Endothelial cell (in vitro differentiated cells): ENCODE data around the gene SMPDL3B. TPM values are rescaled to one million over a fixed set of nuclear protein-coding genes. Genes with fewer than 3 reads are reported as not detected.
A peak's percentile ranks its signal among the peaks of the same experiment; 100 is the strongest.

ENCODE experiments used
- DNase-seq: peaks from one replicate; pipeline ENCODE4 v3.0.0; 2021; ENCODE audit warnings: low spot score
- H3K27ac Mint-ChIP-seq: one replicate; pipeline ENCODE4 v1.8.0; 2021; ENCODE audit warnings: mixed read lengths, inconsistent platforms; ENCODE audit not compliant: unreplicated experiment
- H3K27me3 Mint-ChIP-seq: one replicate; pipeline ENCODE4 v1.8.0; 2021; ENCODE audit warnings: mild to moderate bottlenecking, moderate library complexity, mixed read lengths, inconsistent platforms; ENCODE audit not compliant: unreplicated experiment
- H3K36me3 Mint-ChIP-seq: one replicate; pipeline ENCODE4 v1.8.0; 2021; ENCODE audit warnings: mild to moderate bottlenecking, low read depth, mixed read lengths, inconsistent platforms; ENCODE audit not compliant: unreplicated experiment
- H3K4me1 Mint-ChIP-seq: one replicate; pipeline ENCODE4 v1.8.0; 2021; ENCODE audit warnings: mild to moderate bottlenecking, mixed read lengths, inconsistent platforms; ENCODE audit not compliant: unreplicated experiment
- H3K4me3 Mint-ChIP-seq: one replicate; pipeline ENCODE4 v1.8.0; 2021; ENCODE audit warnings: mild to moderate bottlenecking, mixed read lengths, inconsistent platforms; ENCODE audit not compliant: unreplicated experiment
- H3K9me3 Mint-ChIP-seq: one replicate; pipeline ENCODE4 v1.8.0; 2021; ENCODE audit warnings: mixed read lengths, inconsistent platforms; ENCODE audit not compliant: unreplicated experiment
- CTCF ChIP-seq: fragments of 200-600 bp; sonication (generic); IDR thresholded peaks from one replicate; pipeline ENCODE4 v1.5.0; 2021; ENCODE audit warnings: antibody characterized with exemption; ENCODE audit not compliant: unreplicated experiment
- total RNA-seq: library from RNA; stranded (reverse); fragmentation: NEBNext Ultra II Directional; extraction: Animal tissue kit (Norgen Biotek cat#: 25700); gene quantifications from one replicate; pipeline ENCODE4 v1.2.1, GENCODE V29; 2021; ENCODE audit not compliant: unreplicated experiment

SMPDL3B gene
- total RNA-seq, 1 donor from 2014 or later = 3.3 TPM

- Mint-ChIP-seq H3K27ac (no peak overlapping the region), H3K36me3 (no peaks in the 10 kb centered on the region), H3K4me1 (peaks cover 13% of the 10 kb centered on the region), H3K4me3 (no peak overlapping the region), H3K27me3 (peaks cover 6% of the 10 kb centered on the region), H3K9me3 (no peaks in the 10 kb centered on the region)
- no peak for TF ChIP-seq CTCF
- no peak for DNase-seq
Observed at GRCh38 chr1:27931184-27931583, 3.6 kb upstream of the SMPDL3B start.

GRCh38 chr1:27931759-27932158, 3.0 kb upstream of the SMPDL3B start:
- no peak for DNase-seq
- H3K4me1 Mint-ChIP-seq = peaks cover 13% of the 10 kb centered on the region
- no peak overlapping the region for H3K27ac Mint-ChIP-seq
- H3K36me3 Mint-ChIP-seq = no peaks in the 10 kb centered on the region
- TF ChIP-seq CTCF = no peak
- no peaks in the 10 kb centered on the region for H3K9me3 Mint-ChIP-seq
- no peak overlapping the region for H3K4me3 Mint-ChIP-seq
- peaks cover 6% of the 10 kb centered on the region for H3K27me3 Mint-ChIP-seq

GRCh38 chr1:27935721-27936120, 921 bp downstream of the SMPDL3B start:
- Mint-ChIP-seq H3K4me1 (peaks cover 22% of the 10 kb centered on the region), H3K36me3 (no peaks in the 10 kb centered on the region), H3K27ac (no peak overlapping the region), H3K27me3 (peaks cover 6% of the 10 kb centered on the region), H3K4me3 (peak overlapping the region; percentile 81), H3K9me3 (no peaks in the 10 kb centered on the region)
- no peak for TF ChIP-seq CTCF
- no peak for DNase-seq

- peaks cover 6% of the 10 kb centered on the region for H3K27me3 Mint-ChIP-seq
- H3K4me3 Mint-ChIP-seq = no peak overlapping the region
- H3K9me3 Mint-ChIP-seq = no peaks in the 10 kb centered on the region
- H3K27ac Mint-ChIP-seq = no peak overlapping the region
- DNase-seq = no peak
- no peaks in the 10 kb centered on the region for H3K36me3 Mint-ChIP-seq
- TF ChIP-seq CTCF = no peak
- peaks cover 25% of the 10 kb centered on the region for H3K4me1 Mint-ChIP-seq
Observed at GRCh38 chr1:27936370-27936769, 1.6 kb downstream of the SMPDL3B start.

- H3K36me3 Mint-ChIP-seq = no peaks in the 10 kb centered on the region
- H3K27ac Mint-ChIP-seq = no peak overlapping the region
- peaks cover 26% of the 10 kb centered on the region for H3K4me1 Mint-ChIP-seq
Observed at GRCh38 chr1:27937524-27937836, 2.7 kb downstream of the SMPDL3B start.

More at GRCh38 chr1:27937524-27937836, 2.7 kb downstream of the SMPDL3B start:
- no peak overlapping the region for H3K4me3 Mint-ChIP-seq
- H3K9me3 Mint-ChIP-seq = no peaks in the 10 kb centered on the region
- no peak for TF ChIP-seq CTCF
- no peak for DNase-seq
- H3K27me3 Mint-ChIP-seq = peaks cover 8% of the 10 kb centered on the region
